Mucosa of rectum (tissue), 2 donors: ENCODE results near the gene RPS6KA3.
"Not testable (repeated sequence)": the region's sequence is repeated elsewhere in the genome, so short reads cannot be mapped to it uniquely, and the experiment has no call there.

Source experiments
- H3K27ac ChIP-seq, 2 donors: one replicate each; pipeline ENCODE4 v1.7.0; 2013; ENCODE audit warnings: inconsistent platforms in 2 of 2, low read depth in 2 of 2, low read length in 2 of 2
- H3K27me3 ChIP-seq, 2 donors: one replicate each; pipeline ENCODE4 v1.7.0; 2013; ENCODE audit warnings: low read length in 2 of 2; ENCODE audit not compliant: control insufficient read depth in 2 of 2, insufficient read depth in 2 of 2
- H3K36me3 ChIP-seq, 2 donors: one replicate each; pipeline ENCODE4 v1.7.0; 2013; ENCODE audit warnings: low read length in 2 of 2; ENCODE audit not compliant: control insufficient read depth in 2 of 2, insufficient read depth in 2 of 2
- H3K4me1 ChIP-seq, 2 donors: one replicate each; pipeline ENCODE4 v1.7.0; 2013; ENCODE audit warnings: low read length in 2 of 2, mild to moderate bottlenecking in 1 of 2; ENCODE audit not compliant: control insufficient read depth in 2 of 2, insufficient read depth in 2 of 2
- H3K4me3 ChIP-seq, 2 donors: one replicate each; pipeline ENCODE4 v1.7.0; 2013; ENCODE audit warnings: low read length in 2 of 2
- H3K9ac ChIP-seq, 2 donors: one replicate each; pipeline ENCODE4 v1.7.0; 2013; ENCODE audit warnings: low read length in 2 of 2, low read depth in 1 of 2, mild to moderate bottlenecking in 1 of 2
- H3K9me3 ChIP-seq, 2 donors: one replicate each; pipeline ENCODE4 v1.7.0; 2013; ENCODE audit warnings: low read length in 2 of 2; ENCODE audit not compliant: control insufficient read depth in 2 of 2
- donor health status: healthy.
- donor health status: Normal muscosa, but diverticular disease.

RPS6KA3 gene

GRCh38 chrX:20135944-20136343, 130.8 kb downstream of the RPS6KA3 start:
- Histone ChIP-seq H3K36me3 (peaks cover 32 to 39% of the 10 kb centered on the region in 2 donors), H3K4me3 (no peak overlapping the region), H3K27ac (no peak overlapping the region)

DNA sequence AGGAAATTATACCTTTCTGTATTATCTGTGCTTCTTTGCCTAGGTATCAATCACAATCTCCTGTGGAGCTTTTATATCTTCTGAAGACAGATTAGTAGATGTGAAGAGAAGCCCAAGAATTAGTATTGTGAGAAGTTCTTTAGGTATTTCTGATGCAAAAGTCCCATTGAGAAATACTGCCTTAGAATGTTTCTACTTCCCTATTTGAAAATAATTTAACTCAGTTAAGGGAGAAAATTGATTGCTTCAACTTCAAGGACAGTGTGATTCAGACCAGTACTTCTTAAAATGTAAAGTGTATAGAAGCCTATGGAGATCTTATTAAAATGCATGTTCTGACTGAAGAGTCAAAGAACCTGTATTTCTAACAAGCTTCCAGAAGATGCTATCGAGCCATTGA, 134.0 kb downstream of the RPS6KA3 start:
- Histone ChIP-seq H3K9me3 (no peaks in the 10 kb centered on the region), H3K9ac (no peak overlapping the region), H3K36me3 (peaks cover 43 to 48% of the 10 kb centered on the region in 2 donors), H3K4me1 (peaks cover 0 to 6% of the 10 kb centered on the region in 2 donors), H3K4me3 (no peak overlapping the region), H3K27me3 (no peaks in the 10 kb centered on the region), H3K27ac (no peak overlapping the region)

More at GRCh38 chrX:20135944-20136343, 130.8 kb downstream of the RPS6KA3 start:
- no peaks in the 10 kb centered on the region for H3K27me3 ChIP-seq
- H3K4me1 ChIP-seq, result peaks cover 6 to 15% of the 10 kb centered on the region in 2 donors
- no peaks in the 10 kb centered on the region for H3K9me3 ChIP-seq
- H3K9ac ChIP-seq, result no peak overlapping the region

DNA sequence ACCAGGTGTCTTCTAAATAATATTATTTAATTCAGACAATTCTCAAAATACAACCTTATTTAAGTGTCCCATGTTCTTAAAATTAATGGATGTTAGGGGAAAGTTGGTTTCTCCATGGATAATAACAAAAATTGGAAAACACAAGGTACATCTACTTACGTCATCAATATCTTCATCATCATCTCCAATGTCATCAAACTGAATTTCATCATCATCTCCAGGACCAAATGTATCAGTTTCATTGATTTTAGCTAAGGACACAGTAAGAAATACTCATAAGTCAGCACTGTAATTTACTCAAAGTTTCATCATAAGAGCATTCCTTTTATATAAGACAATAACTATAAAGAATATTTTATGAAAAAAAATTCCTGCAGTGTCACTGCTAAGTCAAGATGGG, 136.4 kb downstream of the RPS6KA3 start:
- H3K4me3 ChIP-seq, result no peak overlapping the region
- H3K27me3 ChIP-seq, result no peaks in the 10 kb centered on the region
- peaks cover 32 to 36% of the 10 kb centered on the region in 2 donors for H3K36me3 ChIP-seq
- no peak overlapping the region for H3K9ac ChIP-seq
- H3K4me1 ChIP-seq, result no peaks in the 10 kb centered on the region
- no peak overlapping the region for H3K27ac ChIP-seq
- H3K9me3 ChIP-seq, result no peaks in the 10 kb centered on the region

GRCh38 chrX:20129547-20129946, 137.2 kb downstream of the RPS6KA3 start:
- peaks cover 31 to 35% of the 10 kb centered on the region in 2 donors for H3K36me3 ChIP-seq
- no peak overlapping the region for H3K4me3 ChIP-seq
- H3K27ac ChIP-seq, result no peak overlapping the region
- no peaks in the 10 kb centered on the region for H3K9me3 ChIP-seq
- H3K27me3 ChIP-seq, result no peaks in the 10 kb centered on the region
- no peaks in the 10 kb centered on the region for H3K4me1 ChIP-seq
- H3K9ac ChIP-seq, result no peak overlapping the region

- Histone ChIP-seq H3K36me3 (peaks cover 29 to 35% of the 10 kb centered on the region in 2 donors), H3K9me3 (no peaks in the 10 kb centered on the region), H3K9ac (no peak overlapping the region), H3K27me3 (no peaks in the 10 kb centered on the region), H3K27ac (no peak overlapping the region), H3K4me3 (no peak overlapping the region), H3K4me1 (no peaks in the 10 kb centered on the region)
Measured at GRCh38 chrX:20128670-20129069, 138.0 kb downstream of the RPS6KA3 start.

- not testable (repeated sequence) for H3K4me3 ChIP-seq, H3K9ac ChIP-seq, H3K27me3 ChIP-seq, H3K9me3 ChIP-seq, H3K4me1 ChIP-seq, H3K27ac ChIP-seq
- H3K36me3 ChIP-seq, result peaks cover 19 to 25% of the 10 kb centered on the region in 2 donors
Measured at GRCh38 chrX:20127440-20127839, 139.3 kb downstream of the RPS6KA3 start.

GRCh38 chrX:20126833-20127232, 139.9 kb downstream of the RPS6KA3 start:
- not testable (repeated sequence) for H3K9me3 ChIP-seq, H3K9ac ChIP-seq, H3K27ac ChIP-seq, H3K27me3 ChIP-seq, H3K4me3 ChIP-seq, H3K4me1 ChIP-seq
- peaks cover 15 to 22% of the 10 kb centered on the region in 2 donors for H3K36me3 ChIP-seq

GRCh38 chrX:20124964-20125363, 141.7 kb downstream of the RPS6KA3 start:
- no peak overlapping the region for H3K4me3 ChIP-seq
- H3K27me3 ChIP-seq, result no peaks in the 10 kb centered on the region
- H3K9ac ChIP-seq, result no peak overlapping the region
- H3K36me3 ChIP-seq, result peaks cover 7 to 13% of the 10 kb centered on the region in 2 donors
- no peaks in the 10 kb centered on the region for H3K9me3 ChIP-seq
- H3K4me1 ChIP-seq, result no peaks in the 10 kb centered on the region
- no peak overlapping the region for H3K27ac ChIP-seq

- H3K27ac ChIP-seq, result no peak overlapping the region
- H3K9me3 ChIP-seq, result peaks cover 0 to 2% of the 10 kb centered on the region in 2 donors
- no peaks in the 10 kb centered on the region for H3K36me3 ChIP-seq
- H3K27me3 ChIP-seq, result peaks cover 7 to 11% of the 10 kb centered on the region in 2 donors
- H3K4me1 ChIP-seq, result peaks cover 0 to 3% of the 10 kb centered on the region in 2 donors
- H3K9ac ChIP-seq, result no peak overlapping the region
- no peak overlapping the region for H3K4me3 ChIP-seq
Measured at GRCh38 chrX:20118065-20118824, 148.5 kb downstream of the RPS6KA3 start.

DNA sequence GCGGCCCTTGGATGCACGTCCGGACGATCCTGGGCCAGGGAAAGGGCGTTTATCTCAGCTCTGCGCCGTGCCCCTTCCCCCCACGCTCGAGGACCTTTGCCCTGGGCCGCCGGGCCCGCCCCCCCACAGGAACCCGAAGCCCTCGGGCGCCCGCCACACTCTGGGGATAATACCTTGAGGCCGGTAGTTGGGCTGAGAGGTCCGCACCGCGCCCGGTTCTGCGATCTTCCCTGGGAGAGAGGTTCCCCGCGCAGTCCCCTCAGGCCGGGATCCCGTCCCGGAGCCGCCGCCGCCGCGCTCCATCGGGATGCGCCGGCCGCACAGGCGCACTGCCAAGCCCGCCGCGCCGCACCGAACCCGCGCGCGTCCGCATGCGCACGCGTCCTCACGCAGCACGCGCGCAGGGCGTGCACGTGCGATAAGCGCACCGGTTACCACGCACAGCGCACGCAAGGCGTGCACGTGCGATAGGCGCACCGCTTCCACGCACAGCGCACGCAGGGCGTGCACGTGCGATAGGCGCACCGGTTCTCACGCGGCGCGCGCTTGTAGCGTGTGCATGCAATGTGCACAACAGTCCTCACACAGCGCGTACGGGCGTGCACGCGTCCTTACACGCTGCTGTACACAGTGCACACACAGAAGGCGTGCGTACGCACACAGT, 150.0 kb downstream of the RPS6KA3 start, which contains the start of gene MAP7D2:
Gene MAP7D2 (minus strand): TSS at position 331 of the 664 bp plus-strand sequence. CDS start 28 bp downstream, at position 303.
- H3K36me3 ChIP-seq, result no peaks in the 10 kb centered on the region
- no peak within 1 kb of the TSS for H3K27ac ChIP-seq
- H3K4me1 ChIP-seq, result peaks cover 0 to 3% of the 10 kb centered on the region in 2 donors
- H3K4me3 ChIP-seq, result peak within 1 kb of the TSS; percentile 20 to 26
- H3K27me3 ChIP-seq, result peaks cover 7 to 11% of the 10 kb centered on the region in 2 donors
- peaks cover 0 to 2% of the 10 kb centered on the region in 2 donors for H3K9me3 ChIP-seq
- H3K9ac ChIP-seq, result no peak within 1 kb of the TSS
